Glomerular visceral epithelial cell (primary cell): ENCODE results near the gene WDR18.

Experiments used
- DNase-seq: peaks from one replicate; pipeline ENCODE4 v3.0.0-alpha.2; 2016; ENCODE audit errors: extremely low spot score

WDR18 gene

DNA sequence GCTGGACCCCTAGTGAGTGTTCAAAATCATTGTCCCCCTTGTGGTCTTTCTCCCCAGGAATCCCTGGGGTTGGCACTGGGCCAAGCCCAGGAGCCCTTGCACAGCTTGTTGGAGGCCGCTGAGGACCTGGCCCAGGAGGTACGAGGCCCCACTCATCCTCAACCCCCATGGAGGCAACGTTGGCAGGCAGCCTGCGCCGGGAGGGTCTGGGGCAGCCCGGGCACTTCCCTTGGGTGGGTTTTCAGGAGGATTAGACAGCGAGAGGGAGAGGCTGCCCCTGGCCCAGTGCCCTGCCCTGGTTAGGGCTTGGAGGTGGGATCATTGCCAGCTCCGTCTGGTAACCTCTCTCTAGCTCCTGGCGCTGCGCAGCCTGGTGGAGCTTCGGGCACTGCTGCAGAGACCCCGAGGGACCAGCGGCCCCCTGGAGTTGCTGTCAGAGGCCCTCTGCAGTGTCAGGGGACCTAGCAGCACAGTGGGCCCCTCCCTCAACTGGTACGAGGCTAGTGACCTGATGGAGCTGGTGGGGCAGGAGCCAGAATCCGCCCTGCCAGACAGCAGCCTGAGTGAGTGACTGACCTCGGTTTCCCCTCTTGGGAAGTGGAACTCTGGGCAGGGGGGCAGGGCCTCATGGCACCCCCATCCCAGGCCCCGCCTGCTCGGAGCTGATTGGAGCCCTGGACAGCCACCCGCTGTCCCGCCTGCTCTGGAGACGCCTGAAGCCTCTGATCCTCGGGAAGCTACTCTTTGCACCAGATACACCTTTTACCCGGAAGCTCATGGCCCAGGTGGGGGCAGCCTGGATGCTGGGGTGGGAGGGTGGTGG is 58.8 kb downstream of the WDR18 start:
- no peak for DNase-seq
